ENCODE data around the gene PIK3R1.

PIK3R1 gene

GRCh38 chr5:68299575-68299974 lies 84.0 kb downstream of the PIK3R1 start:
- no peak for DNase-seq

GRCh38 chr5:68303038-68303738 lies 87.6 kb downstream of the PIK3R1 start:
- no peak for DNase-seq

- DNase-seq: no peak
Measured at GRCh38 chr5:68303754-68304420, 88.3 kb downstream of the PIK3R1 start.

GRCh38 chr5:68304421-68305052 lies 89.0 kb downstream of the PIK3R1 start:
- peak; percentile 69 for DNase-seq

- DNase-seq: no peak
Measured at GRCh38 chr5:68305223-68305870, 89.8 kb downstream of the PIK3R1 start.

GRCh38 chr5:68306361-68307014 lies 90.9 kb downstream of the PIK3R1 start:
- no peak for DNase-seq

- no peak for DNase-seq
Measured at GRCh38 chr5:68313336-68313735, 97.8 kb downstream of the PIK3R1 start.

- no peak for DNase-seq
Measured at GRCh38 chr5:68314465-68314864, 98.9 kb downstream of the PIK3R1 start.

GRCh38 chr5:68315679-68316271 lies 100.2 kb downstream of the PIK3R1 start:
- DNase-seq: no peak

- DNase-seq: no peak
Measured at GRCh38 chr5:68316469-68316868, 100.9 kb downstream of the PIK3R1 start.

GRCh38 chr5:68317646-68318045 lies 102.1 kb downstream of the PIK3R1 start:
- no peak for DNase-seq

GRCh38 chr5:68318955-68319705 lies 103.6 kb downstream of the PIK3R1 start:
- peak; percentile 68 for DNase-seq

GRCh38 chr5:68319706-68320412 lies 104.3 kb downstream of the PIK3R1 start:
- no peak for DNase-seq

- DNase-seq: no peak
Measured at GRCh38 chr5:68320413-68320986, 104.9 kb downstream of the PIK3R1 start.

- DNase-seq: no peak
Measured at GRCh38 chr5:68325065-68325580, 109.6 kb downstream of the PIK3R1 start.

GRCh38 chr5:68329554-68330255 lies 114.1 kb downstream of the PIK3R1 start:
- DNase-seq: peak; percentile 9

- peak; percentile 33 for DNase-seq
Measured at GRCh38 chr5:68330574-68330973, 115.0 kb downstream of the PIK3R1 start.

- DNase-seq: peak; percentile 22
Measured at GRCh38 chr5:68331192-68332079, 115.9 kb downstream of the PIK3R1 start.

- no peak for DNase-seq
Measured at GRCh38 chr5:68332080-68332451, 116.5 kb downstream of the PIK3R1 start.
